Kidney epithelial cell (primary cell): ENCODE data around the gene ELMO1. TPM values are rescaled to one million over a fixed set of nuclear protein-coding genes. Genes with fewer than 3 reads are reported as not detected.

Source experiments
- DNase-seq: peaks from one replicate; pipeline ENCODE4 v3.0.0-alpha.2; 2010; ENCODE audit warnings: low read depth
- H3K27me3 ChIP-seq: 2 replicates; pipeline ENCODE4 v1.6.0; 2011; ENCODE audit warnings: low read length; ENCODE audit not compliant: control insufficient read depth, insufficient read depth
- H3K36me3 ChIP-seq: 2 replicates; pipeline ENCODE4 v1.5.1; 2011; ENCODE audit warnings: low read length; ENCODE audit not compliant: control insufficient read depth, insufficient read depth
- H3K4me3 ChIP-seq: 2 replicates; pipeline ENCODE4 v1.5.1; 2011; ENCODE audit warnings: low read depth, mild to moderate bottlenecking, control low read depth, low read length
- total RNA-seq: library from RNA; depleted of rRNA; stranded (reverse); fragments of >200 nt; gene quantifications from 2 replicates; pipeline ENCODE4 v1.2.3, GENCODE V29; 2015
- TF ChIP-seq, protein P1 (sequence below): IDR thresholded peaks from 2 replicates; pipeline ENCODE4 v1.5.1; 2011; ENCODE audit warnings: mild to moderate bottlenecking, moderate library complexity, low read length, control low read depth, inconsistent platforms; ENCODE audit not compliant: insufficient read depth, poor library complexity, severe bottlenecking

Gene ELMO1
- total RNA-seq, 1 donor from 2014 or later, result 11.4 TPM

DNA sequence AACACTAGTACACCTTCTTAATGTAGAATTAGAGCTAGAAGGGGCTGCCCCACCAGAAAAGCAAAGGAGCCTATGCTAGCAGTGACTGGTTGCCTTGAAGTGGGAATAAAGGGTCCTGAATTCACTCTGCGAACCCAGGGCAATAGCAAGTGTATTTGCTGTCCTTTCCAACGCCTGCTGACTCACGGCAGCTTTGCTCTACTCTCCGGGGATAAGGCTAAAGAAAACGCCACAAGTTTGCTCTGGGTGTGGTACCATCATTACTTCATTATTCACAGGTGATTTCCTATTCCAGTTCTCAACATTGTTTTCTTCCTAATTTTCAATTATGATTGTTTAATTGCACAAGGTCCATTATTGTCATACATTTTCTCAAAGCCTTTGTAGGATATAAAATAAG, 503.8 kb downstream of the ELMO1 start:
- Histone ChIP-seq H3K36me3 (no peaks in the 10 kb centered on the region), H3K4me3 (no peak overlapping the region), H3K27me3 (no peaks in the 10 kb centered on the region)
- DNase-seq, result no peak
- TF ChIP-seq, protein P1, sequence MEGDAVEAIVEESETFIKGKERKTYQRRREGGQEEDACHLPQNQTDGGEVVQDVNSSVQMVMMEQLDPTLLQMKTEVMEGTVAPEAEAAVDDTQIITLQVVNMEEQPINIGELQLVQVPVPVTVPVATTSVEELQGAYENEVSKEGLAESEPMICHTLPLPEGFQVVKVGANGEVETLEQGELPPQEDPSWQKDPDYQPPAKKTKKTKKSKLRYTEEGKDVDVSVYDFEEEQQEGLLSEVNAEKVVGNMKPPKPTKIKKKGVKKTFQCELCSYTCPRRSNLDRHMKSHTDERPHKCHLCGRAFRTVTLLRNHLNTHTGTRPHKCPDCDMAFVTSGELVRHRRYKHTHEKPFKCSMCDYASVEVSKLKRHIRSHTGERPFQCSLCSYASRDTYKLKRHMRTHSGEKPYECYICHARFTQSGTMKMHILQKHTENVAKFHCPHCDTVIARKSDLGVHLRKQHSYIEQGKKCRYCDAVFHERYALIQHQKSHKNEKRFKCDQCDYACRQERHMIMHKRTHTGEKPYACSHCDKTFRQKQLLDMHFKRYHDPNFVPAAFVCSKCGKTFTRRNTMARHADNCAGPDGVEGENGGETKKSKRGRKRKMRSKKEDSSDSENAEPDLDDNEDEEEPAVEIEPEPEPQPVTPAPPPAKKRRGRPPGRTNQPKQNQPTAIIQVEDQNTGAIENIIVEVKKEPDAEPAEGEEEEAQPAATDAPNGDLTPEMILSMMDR, result no peak

DNA sequence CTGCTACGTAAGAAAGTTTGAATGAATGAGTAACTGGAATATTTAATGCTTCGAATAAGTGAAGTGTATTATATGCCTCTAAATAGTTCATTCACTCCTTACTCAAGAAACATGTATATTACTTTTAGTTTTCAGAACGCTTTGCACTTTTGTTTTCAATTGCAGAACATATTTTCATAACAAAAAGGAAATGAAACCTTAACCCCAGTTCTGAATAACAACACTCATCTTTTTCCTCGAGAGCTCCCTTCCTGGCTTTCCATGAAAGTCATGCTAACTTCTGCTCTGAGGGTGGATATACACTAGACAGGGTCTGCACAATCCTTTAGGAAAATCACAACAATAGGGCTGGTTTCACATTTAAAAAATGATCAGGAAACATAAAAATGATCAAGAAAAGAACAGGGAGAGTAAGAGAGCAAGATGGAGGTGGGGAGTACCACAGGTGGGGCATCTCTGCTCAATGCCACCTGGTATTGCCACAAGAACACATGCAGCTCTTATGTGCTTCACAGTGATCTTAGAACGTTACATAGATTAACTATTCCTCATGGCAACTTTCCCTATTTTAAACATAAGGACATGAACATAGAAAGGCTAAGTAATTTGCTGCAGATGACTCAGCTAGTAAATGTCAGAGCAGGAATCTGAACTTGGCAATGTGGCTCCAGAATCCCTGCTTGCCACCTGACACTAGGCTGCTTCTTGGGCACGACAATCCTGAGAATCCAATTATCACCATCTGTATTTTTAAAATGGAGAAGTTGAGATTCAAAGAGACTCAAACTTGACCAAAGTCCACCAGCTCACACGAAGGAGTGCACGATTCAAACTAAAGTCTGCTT, 504.9 kb downstream of the ELMO1 start:
- Histone ChIP-seq H3K36me3 (no peaks in the 10 kb centered on the region), H3K4me3 (no peak overlapping the region), H3K27me3 (no peaks in the 10 kb centered on the region)
- TF ChIP-seq, protein P1, result no peak
- DNase-seq, result no peak

DNA sequence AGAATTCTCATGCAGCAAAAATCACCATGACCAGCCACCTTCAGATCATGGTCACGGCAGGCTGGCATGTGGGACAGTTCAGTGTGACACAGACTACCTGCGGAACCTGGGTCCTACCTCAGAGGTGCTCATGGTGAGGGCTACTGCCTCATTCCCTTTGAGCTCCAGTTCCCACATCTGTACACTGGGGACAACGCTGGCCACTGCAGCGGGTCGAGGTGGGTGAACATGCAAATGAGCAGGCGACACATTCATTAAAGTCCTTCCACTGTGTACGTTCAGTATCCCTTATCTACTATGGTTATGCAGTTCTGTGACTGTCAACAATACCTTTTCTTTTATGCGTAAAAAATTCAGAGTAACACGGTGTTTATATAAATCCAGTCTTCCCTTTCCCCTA, 505.7 kb downstream of the ELMO1 start:
- Histone ChIP-seq H3K4me3 (no peak overlapping the region), H3K36me3 (no peaks in the 10 kb centered on the region), H3K27me3 (no peaks in the 10 kb centered on the region)
- TF ChIP-seq, protein P1, result no peak
- DNase-seq, result no peak

DNA sequence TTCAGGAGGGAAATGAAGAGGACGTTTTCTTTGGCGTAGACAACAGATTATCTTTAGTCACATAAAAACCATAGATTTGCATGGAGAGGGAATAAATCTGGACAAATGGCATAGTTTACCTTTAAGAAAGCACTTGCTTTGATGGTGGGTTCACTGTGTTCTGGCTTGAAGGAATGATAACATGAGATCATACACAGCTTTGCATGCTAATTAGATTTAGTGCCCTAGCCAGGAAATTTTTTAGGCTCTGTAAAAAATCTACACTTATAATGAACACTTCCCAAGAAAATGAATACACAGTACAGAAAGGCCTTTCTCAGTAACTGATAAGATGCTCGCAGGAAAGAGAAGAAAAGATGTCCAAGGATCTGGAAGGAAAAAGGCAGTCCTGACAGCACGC, 506.1 kb downstream of the ELMO1 start:
- Histone ChIP-seq H3K27me3 (no peaks in the 10 kb centered on the region), H3K4me3 (no peak overlapping the region), H3K36me3 (no peaks in the 10 kb centered on the region)
- TF ChIP-seq, protein P1, result no peak
- DNase-seq, result no peak

DNA sequence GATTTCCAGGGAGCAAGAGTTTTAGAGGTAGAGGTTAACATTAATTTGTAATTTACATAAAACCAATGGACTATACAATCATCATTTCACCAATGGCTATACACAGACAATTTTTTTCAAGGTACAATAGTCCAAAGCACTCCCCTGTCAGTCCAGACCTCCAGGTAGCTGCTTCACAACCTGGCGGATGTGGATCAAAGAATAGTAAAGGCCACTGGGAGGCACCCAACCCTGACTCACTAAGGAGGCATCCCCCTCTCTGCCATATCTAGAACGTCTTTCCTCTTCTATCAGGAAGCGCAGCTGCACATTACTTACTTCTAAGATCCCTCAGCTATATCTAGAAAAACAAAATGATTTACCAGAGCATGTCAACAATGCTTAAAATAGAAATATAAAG, 506.6 kb downstream of the ELMO1 start:
- no peaks in the 10 kb centered on the region for H3K27me3 ChIP-seq
- H3K4me3 ChIP-seq, result no peak overlapping the region
- TF ChIP-seq, protein P1, result no peak
- H3K36me3 ChIP-seq, result no peaks in the 10 kb centered on the region
- no peak for DNase-seq

DNA sequence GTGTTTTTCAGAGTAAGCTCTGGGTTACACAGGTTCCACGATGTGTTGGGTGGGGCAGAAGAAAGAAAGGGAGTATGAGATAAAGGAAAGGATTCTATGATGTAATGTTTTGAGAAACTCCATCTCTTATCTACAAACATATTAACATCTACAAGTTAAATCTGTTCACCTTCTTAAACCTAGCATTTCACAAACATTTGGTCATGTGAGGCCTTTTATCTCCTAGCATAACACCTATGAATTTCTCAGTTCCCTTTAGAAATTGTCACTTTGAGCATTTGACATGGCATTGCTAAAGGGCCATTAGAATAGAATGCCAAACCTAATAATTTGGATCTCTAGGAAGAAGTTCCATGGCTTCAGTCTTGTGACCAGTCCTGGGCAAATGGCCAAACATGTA, 507.3 kb downstream of the ELMO1 start:
- DNase-seq, result no peak
- no peaks in the 10 kb centered on the region for H3K27me3 ChIP-seq
- TF ChIP-seq, protein P1, result no peak
- H3K4me3 ChIP-seq, result no peak overlapping the region
- H3K36me3 ChIP-seq, result no peaks in the 10 kb centered on the region
